Adipose tissue (tissue), 3 donors: ENCODE results near the gene ENPP7. TPM values are rescaled to one million over a fixed set of nuclear protein-coding genes. Genes with fewer than 3 reads are reported as not detected.

ENCODE experiments used
- H3K27ac ChIP-seq: one replicate; pipeline ENCODE4 v1.5.1; 2013; ENCODE audit warnings: low read depth, low read length
- WGBS, 3 donors: extraction: QIAGEN DNeasy Blood & Tissue Kit; methylation state at CpG; one replicate each; pipeline ENCODE4 v1.1.7; 2013; 5-methylcytosine and 5-hydroxymethylcytosine counted together
- polyA plus RNA-seq, 3 donors: library from polyadenylated mRNA; stranded (reverse); fragments of 200-250 nt; gene quantifications; one replicate each; pipeline ENCODE4 v1.2.3, GENCODE V29; 2013
- donor health status: healthy with polysubstance abuse.
- donor health status: Bipolar disorder and iron deficiency.
- donor health status: healthy.

ENPP7 gene
- polyA plus RNA-seq: not detected

DNA sequence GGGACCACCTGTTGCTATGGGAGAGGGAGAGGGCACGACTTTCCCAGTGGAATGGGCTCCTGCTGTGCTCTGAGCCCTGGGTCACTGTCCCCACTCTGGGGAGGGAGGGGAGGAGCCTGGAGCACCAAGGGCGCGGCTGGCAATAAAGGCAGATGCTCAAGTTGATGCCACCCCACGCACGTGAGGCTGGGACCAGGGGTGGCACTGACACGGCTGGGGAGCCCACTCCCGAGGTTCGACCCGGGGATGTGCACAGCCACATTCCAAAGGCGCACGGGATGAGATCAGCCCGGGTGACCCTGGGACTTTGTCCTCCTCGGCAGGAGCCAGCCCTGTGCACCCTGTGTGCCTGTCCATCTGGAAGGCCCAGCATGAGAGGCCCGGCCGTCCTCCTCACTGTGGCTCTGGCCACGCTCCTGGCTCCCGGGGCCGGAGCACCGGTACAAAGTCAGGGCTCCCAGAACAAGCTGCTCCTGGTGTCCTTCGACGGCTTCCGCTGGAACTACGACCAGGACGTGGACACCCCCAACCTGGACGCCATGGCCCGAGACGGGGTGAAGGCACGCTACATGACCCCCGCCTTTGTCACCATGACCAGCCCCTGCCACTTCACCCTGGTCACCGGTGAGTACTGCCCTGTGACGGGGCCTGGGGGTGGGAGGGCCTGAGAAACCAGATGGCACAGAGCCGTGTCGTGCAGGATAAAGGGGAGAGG, at the start of gene ENPP7:
ENPP7 (plus strand) TSS at position 175 of the 715 bp plus-strand sequence; CDS start at position 372, 197 bp downstream.
- H3K27ac ChIP-seq: no peak within 1 kb of the TSS
- WGBS, 3 donors: 90 to 92% (median 90%) methylated on average over 32 to 33 of the region's 33 CpGs

DNA sequence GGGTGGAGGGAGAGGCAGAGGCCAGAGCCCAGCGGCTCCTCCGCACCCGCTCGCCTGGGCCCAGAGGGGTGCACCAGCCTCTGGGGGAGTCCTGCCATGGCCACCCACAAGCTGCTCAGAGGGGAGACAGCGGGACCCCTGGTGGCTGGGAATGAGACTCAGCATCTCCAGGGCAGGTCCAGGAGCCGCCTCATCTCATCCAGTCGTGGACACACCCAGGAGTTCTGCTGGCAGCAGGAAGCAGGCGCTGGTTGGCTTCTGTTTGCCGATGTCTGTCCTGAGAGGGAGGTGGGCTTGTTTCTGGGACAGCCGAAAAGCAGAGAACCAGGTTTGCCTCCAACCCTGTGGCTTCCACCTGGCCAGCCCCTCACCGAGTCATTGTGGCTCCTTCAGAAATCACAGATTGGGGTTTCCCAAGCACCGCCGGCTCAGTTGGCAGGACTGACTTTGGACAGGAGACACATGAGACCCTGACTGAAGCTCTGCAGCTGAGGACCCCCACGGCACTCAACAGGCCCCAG, 49.6 kb upstream of the ENPP7 start:
- 65 to 71% (median 71%) methylated on average over 14 of the region's 14 CpGs for WGBS, 3 donors
- no peak overlapping the region for H3K27ac ChIP-seq

- 60 to 62% (median 60%) methylated on average over 9 of the region's 9 CpGs for WGBS, 3 donors
- no peak overlapping the region for H3K27ac ChIP-seq
These were observed 49.0 kb upstream of the ENPP7 start for GRCh38 chr17:79681628-79682261.

- WGBS, 3 donors: 66 to 88% (median 86%) methylated on average over 12 of the region's 12 CpGs
- no peak overlapping the region for H3K27ac ChIP-seq
These were observed 47.4 kb upstream of the ENPP7 start for GRCh38 chr17:79683365-79683764.

- 63 to 66% (median 64%) methylated on average over 29 of the region's 29 CpGs for WGBS, 3 donors
- no peak overlapping the region for H3K27ac ChIP-seq
These were observed 46.4 kb upstream of the ENPP7 start for GRCh38 chr17:79684132-79684985.

DNA sequence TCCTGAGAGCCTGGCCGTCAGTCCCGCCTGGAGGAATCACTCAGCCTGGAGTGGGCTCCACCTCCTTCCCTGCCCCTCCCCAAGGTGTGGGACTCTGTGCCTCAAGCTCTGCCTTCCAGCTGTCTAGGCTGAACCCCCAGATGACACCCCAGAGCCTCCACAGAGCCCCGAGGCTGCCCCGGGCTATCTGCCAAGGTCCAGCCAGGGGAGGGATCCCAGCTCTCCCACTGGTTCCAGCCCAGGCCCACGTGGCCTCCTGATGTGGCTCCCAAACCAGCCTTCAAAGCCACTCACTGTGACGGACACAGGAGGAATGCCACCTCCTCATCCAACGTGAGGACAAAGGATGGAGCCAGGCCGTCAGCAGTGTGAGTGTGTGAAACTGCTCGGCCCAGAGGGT, 45.6 kb upstream of the ENPP7 start:
- H3K27ac ChIP-seq: no peak overlapping the region
- 44 to 65% (median 65%) methylated on average over 9 of the region's 9 CpGs for WGBS, 3 donors

GRCh38 chr17:79686476-79686875, 44.3 kb upstream of the ENPP7 start:
- WGBS, 3 donors: 75 to 87% (median 84%) methylated on average over 17 of the region's 17 CpGs
- no peak overlapping the region for H3K27ac ChIP-seq

DNA sequence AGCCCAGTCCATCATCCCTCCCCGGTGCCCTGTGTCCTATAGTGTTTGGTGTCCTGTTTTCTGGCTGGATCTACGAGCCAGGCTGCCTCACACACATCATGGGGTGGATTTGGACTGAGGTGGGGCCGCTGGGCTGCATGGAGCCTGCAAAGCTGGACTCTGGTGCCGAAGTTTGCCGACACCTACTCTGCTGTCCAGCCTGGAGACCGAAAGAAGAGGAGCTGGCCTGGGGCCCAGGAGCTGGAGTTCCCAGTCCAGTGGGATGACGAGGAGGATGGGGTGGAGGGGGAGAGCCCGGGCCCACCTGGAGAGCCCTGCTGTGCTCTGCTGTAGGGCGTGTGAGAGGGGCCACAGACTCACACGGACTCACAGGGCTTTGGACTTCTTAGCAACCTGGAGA, 40.3 kb upstream of the ENPP7 start:
- 56 to 63% (median 62%) methylated on average over 10 of the region's 10 CpGs for WGBS, 3 donors

GRCh38 chr17:79690988-79691836, 39.5 kb upstream of the ENPP7 start:
- 78 to 82% (median 81%) methylated on average over 21 of the region's 21 CpGs for whole genome bisulfite sequencing, 3 donors
- no peak overlapping the region for H3K27ac ChIP-seq

More for the DNA sequence above, 40.3 kb upstream of the ENPP7 start:
- H3K27ac ChIP-seq: no peak overlapping the region

DNA sequence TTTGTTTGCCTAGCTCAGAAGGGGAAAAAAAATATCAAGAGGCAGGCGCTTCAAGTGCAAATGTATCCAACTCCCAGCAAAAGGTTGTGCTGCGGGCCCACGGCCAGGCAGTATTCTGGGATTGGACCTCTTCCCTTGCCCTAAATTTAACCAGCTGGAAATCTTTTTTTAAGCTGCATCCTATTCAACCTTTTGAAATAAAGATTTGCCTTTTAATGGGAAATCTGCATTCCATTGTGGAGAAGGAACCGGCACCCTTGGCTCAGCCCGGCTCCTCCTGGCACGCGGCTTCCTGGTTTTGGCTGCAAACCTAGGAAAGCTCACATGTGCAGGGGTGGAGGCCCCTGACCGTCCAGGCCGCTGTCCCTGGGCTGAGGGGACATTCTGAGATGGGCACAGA, 38.8 kb upstream of the ENPP7 start:
- 40 to 57% (median 42%) methylated on average over 9 of the region's 9 CpGs for WGBS, 3 donors
- no peak overlapping the region for H3K27ac ChIP-seq

DNA sequence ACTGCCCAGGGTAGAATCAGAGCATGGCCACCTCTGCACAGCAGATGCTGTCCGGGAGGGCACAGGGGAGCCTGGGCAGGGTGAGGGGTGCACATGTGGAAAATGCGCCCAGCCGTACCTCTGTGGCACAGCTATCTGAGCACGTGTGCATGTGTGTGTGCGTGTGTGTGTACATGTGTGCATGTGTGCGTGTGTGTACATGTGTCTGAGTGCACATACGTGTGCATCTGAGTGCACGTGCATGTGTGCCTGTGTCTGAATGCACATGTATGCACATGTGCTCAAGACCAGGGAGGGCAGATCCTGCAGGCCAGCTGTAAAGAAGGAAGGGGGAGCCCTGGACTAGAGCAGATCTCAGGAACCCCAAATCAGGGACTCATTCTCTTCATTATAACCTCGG, 37.3 kb upstream of the ENPP7 start:
- WGBS, 3 donors: 65 to 71% (median 70%) methylated on average over 9 of the region's 9 CpGs
- H3K27ac ChIP-seq: no peak overlapping the region

DNA sequence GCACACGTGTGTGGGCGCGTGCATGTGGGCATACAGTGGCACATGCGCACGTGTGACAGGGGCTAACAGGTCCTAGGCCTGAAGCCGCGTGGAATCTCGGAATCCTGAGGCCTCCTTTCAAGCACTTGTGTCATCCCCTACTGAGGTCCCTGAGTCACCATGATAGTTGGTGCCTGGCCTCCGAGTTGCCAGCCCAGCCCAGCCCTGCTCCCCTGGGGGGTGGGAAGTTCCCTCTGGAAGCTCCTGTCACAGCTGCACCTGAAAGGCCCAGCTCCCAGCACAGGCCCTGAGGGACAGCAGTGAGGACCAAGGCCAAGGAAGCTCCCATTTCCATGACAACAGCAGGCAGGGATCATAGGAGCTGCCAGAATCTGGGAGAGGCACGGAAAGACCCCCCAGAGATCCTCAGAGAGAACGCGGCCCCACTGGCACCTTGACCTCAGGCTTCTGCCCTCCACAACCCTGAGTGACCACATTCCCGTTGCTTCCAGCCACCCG, 35.4 kb upstream of the ENPP7 start:
- WGBS, 3 donors: 60 to 63% (median 62%) methylated on average over 14 of the region's 14 CpGs
- H3K27ac ChIP-seq: no peak overlapping the region

DNA sequence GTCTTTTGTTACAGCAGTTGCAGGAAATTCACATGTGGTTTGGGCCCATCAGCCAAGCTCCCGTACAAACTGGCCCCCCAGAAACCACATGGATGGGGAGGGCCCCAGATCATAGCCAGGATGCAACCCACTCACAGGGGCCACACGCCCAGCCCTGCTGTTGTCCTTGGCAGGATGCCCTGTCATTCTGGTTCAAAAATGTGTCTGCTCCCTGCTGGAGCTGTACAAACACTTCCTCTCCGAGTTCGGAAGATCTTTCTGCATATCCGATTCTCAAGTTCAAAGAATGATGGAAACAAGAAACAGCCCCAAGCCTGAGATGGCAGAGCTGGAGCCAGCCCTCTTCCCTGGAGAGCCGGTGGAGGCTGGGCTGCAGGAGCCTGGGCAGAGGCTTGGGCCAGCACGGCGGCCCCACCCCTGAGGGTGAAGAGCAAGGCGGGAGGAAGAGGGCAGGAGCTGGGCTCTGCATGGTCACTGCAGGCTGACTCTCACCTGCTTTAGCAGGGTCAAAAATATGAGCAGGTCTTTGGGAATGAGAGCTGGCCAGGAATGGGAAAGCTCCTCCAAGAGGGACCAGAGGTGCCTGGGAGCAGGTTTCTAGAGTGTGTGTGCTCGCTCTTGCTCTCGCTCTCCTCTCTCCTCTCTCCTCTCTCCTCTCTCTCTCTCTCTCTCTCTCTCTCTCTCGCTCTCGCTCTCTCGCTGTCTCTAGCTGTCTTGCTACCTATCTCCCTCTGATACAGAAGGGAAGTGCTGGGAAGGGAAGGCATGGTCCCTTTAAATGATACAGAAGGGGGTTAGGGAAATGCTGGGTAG, 34.7 kb upstream of the ENPP7 start:
- no peak overlapping the region for H3K27ac ChIP-seq
- WGBS, 3 donors: 18 to 27% (median 20%) methylated on average over 12 to 13 of the region's 14 CpGs

- WGBS, 3 donors: 72 to 73% (median 72%) methylated on average over 17 of the region's 17 CpGs
- H3K27ac ChIP-seq: no peak overlapping the region
These were observed 34.1 kb upstream of the ENPP7 start for GRCh38 chr17:79696610-79696982.

- WGBS, 3 donors: 48 to 58% (median 53%) methylated on average over 15 of the region's 15 CpGs
These were observed 32.4 kb upstream of the ENPP7 start for GRCh38 chr17:79698146-79698846.

DNA sequence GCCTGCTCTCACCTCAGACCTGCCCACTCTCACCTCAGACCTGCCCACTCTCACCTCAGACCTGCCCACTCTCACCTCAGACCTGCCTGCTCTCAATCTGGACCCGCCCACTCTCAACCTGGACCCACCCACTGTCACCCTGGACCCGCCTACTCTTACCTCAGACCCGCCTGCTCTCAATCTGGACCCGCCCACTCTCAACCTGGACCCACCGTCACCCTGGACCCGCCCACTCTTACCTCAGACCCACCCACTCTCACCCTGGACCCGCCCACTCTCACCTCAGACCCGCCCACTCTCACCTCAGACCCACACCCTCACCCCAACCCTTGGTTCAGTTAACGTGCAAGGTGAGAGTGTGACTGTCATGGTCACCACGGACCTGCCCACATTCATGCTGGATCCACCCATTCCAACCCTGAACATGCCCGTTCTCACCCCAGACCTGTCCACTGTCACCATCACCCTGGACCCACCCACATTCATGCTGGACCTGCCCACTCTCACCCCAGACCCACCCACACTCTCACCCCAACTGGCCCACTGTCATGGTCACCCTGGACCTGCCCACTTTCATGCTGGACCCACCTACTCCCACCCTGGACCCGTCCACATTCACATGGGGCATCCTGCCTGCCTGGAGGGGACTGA, 31.2 kb upstream of the ENPP7 start:
- no peak overlapping the region for H3K27ac ChIP-seq
- 71 to 81% (median 78%) methylated on average over 11 to 12 of the region's 12 CpGs for WGBS, 3 donors

More at GRCh38 chr17:79698146-79698846, 32.4 kb upstream of the ENPP7 start:
- no peak overlapping the region for H3K27ac ChIP-seq
